CD4-positive, alpha-beta T cell (primary cell): Measurements from ENCODE around the gene SP140L. TPM values are rescaled to one million over a fixed set of nuclear protein-coding genes. Genes with fewer than 3 reads are reported as not detected.
"Not testable (repeated sequence)": the region's sequence is repeated elsewhere in the genome, so short reads cannot be mapped to it uniquely, and the experiment has no call there.

Experiments used
- ATAC-seq: fragments of 200-7000 bp; cut with Tn5 transposase; one replicate; pipeline ENCODE4 v1.10.0; 2022; ENCODE audit warnings: mild to moderate bottlenecking; ENCODE audit not compliant: poor library complexity
- CTCF ChIA-PET: fragments of 350-600 bp; sonication (Branson Sonifier 250); formaldehyde crosslinking; loops from one replicate; lab custom pipeline; 2021; ENCODE audit warnings: antibody characterized with exemption, inconsistent platforms; lab: Charles Lee
- POLR2A ChIA-PET: fragments of 350-600 bp; sonication (Branson Sonifier 250); formaldehyde crosslinking; loops from one replicate; lab custom pipeline; 2021; ENCODE audit warnings: antibody characterized with exemption, inconsistent platforms; lab: Charles Lee
- DNase-seq, 14 experiments: peaks; one replicate each; pipeline ENCODE4 v3.0.0-alpha.2; 2013 to 2020; ENCODE audit warnings: mixed read lengths in 2 of 14
- H3K27ac ChIP-seq, 2 donors: one replicate each; pipeline versions ENCODE4 v1.5.1 to v1.7.0; 2013; ENCODE audit warnings: low read length in 2 of 2, low read depth in 1 of 2, mild to moderate bottlenecking in 1 of 2
- H3K27me3 ChIP-seq, 2 experiments: 1 replicate in 1 of 2; 2 replicates in 1 of 2; pipeline versions ENCODE4 v1.6.1 to v1.7.0; 2013; ENCODE audit warnings: low read length in 2 of 2, control low read depth in 1 of 2, mild to moderate bottlenecking in 1 of 2, moderate library complexity in 1 of 2; ENCODE audit not compliant: insufficient read depth in 2 of 2, control insufficient read depth in 1 of 2
- H3K36me3 ChIP-seq: one replicate; pipeline ENCODE4 v1.6.1; 2013; ENCODE audit warnings: low read length, control low read depth; ENCODE audit not compliant: insufficient read depth
- H3K4me1 ChIP-seq: one replicate; pipeline ENCODE4 v1.6.1; 2013; ENCODE audit warnings: low read length, control low read depth; ENCODE audit not compliant: insufficient read depth
- H3K4me3 ChIP-seq: one replicate; pipeline ENCODE4 v1.5.1; 2013; ENCODE audit warnings: mild to moderate bottlenecking, low read length, moderate library complexity
- H3K9me3 ChIP-seq, 2 experiments: 1 replicate in 1 of 2; 2 replicates in 1 of 2; pipeline versions ENCODE4 v1.6.1 to v1.7.0; 2013; ENCODE audit warnings: low read length in 2 of 2, mild to moderate bottlenecking in 2 of 2, control low read depth in 1 of 2, moderate library complexity in 1 of 2; ENCODE audit not compliant: control insufficient read depth in 1 of 2, insufficient read depth in 1 of 2
- H3K27ac Mint-ChIP-seq: one replicate; pipeline ENCODE4 v1.8.0; 2020; ENCODE audit warnings: mixed read lengths
- H3K27me3 Mint-ChIP-seq: one replicate; pipeline ENCODE4 v1.8.0; 2021; ENCODE audit warnings: mixed read lengths
- H3K36me3 Mint-ChIP-seq: one replicate; pipeline ENCODE4 v1.8.0; 2021; ENCODE audit warnings: low read depth, mixed read lengths
- H3K4me1 Mint-ChIP-seq: one replicate; pipeline ENCODE4 v1.8.0; 2021; ENCODE audit warnings: low read depth, mixed read lengths
- H3K4me3 Mint-ChIP-seq: one replicate; pipeline ENCODE4 v1.8.0; 2020; ENCODE audit warnings: mild to moderate bottlenecking, mixed read lengths
- H3K9me3 Mint-ChIP-seq: one replicate; pipeline ENCODE4 v1.8.0; 2020; ENCODE audit warnings: mixed read lengths
- CTCF ChIP-seq: fragments of 200-600 bp; IDR thresholded peaks from one replicate; pipeline ENCODE4 v1.8.0; 2022; ENCODE audit warnings: antibody characterized with exemption, mild to moderate bottlenecking
- intact Hi-C, 2 experiments: fragments of 100-400 bp; cut with DNase I in 1 of 2; cut with micrococcal nuclease in 1 of 2; formaldehyde crosslinking; loops; one replicate each; pipeline versions ENCODE4 v1.15.1 to v1.9.0; 2023 to 2025; cut with DNase I, micrococcal nuclease
- total RNA-seq, 174 experiments: library from RNA in 2 of 174; stranded (reverse) in 2 of 174; gene quantifications; one replicate each; pipeline ENCODE4 v1.2.3 and lab custom pipeline; 2021 to 2026

Gene SP140L
- total RNA-seq, 2 experiments from 2014 or later, result 55.3 to 64.1 TPM

DNA sequence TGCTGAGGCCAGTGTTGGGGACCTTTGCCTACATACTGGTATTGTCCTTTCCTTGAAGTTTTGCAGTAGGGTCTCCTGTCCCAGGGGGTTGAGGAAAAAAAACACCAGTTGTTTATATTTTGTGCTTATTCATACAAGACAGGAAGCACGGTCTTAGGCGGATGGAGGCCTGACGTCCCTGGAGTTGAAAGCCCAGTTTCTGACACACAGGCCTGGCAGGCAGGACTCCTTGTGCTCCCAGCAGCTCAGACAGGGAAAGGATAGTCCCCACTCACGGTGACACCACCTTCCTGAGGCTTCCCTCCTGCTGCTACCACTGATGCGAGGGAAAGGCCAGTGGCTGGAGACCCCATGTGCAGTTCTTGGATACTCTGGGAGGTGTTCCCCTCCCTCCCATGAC is 73.5 kb downstream of the SP140L start:
- Histone ChIP-seq H3K36me3 (peaks cover 77% of the 10 kb centered on the region), H3K4me1 (no peaks in the 10 kb centered on the region), H3K4me3 (no peak overlapping the region), H3K27ac (no peak overlapping the region), H3K27me3 (no peaks in the 10 kb centered on the region), H3K9me3 (peaks cover 5 to 8% of the 10 kb centered on the region in 2 experiments)
- CTCF ChIA-PET, result no interaction called here
- no peak overlapping the region for H3K4me3 Mint-ChIP-seq
- POLR2A ChIA-PET, result no interaction called here
- no peaks in the 10 kb centered on the region for H3K27me3 Mint-ChIP-seq
- H3K36me3 Mint-ChIP-seq, result peaks cover 92% of the 10 kb centered on the region
- intact Hi-C loops, result no loop called here
- no peaks in the 10 kb centered on the region for H3K4me1 Mint-ChIP-seq
- no peak for TF ChIP-seq CTCF
- H3K27ac Mint-ChIP-seq, result no peak overlapping the region
- ATAC-seq (no peak), DNase-seq (no peak)
- peaks cover 2% of the 10 kb centered on the region for H3K9me3 Mint-ChIP-seq

GRCh38 chr2:230401026-230401425 is 74.0 kb downstream of the SP140L start:
- H3K27ac ChIP-seq, H3K9me3 ChIP-seq, H3K27ac Mint-ChIP-seq, H3K27me3 Mint-ChIP-seq, H3K4me3 Mint-ChIP-seq, DNase-seq, H3K4me1 ChIP-seq, H3K27me3 ChIP-seq, intact Hi-C loops, CTCF ChIA-PET, H3K4me3 ChIP-seq, ATAC-seq, H3K9me3 Mint-ChIP-seq, POLR2A ChIA-PET, H3K4me1 Mint-ChIP-seq: not testable (repeated sequence)
- H3K36me3 ChIP-seq, result peaks cover 77% of the 10 kb centered on the region
- peaks cover 92% of the 10 kb centered on the region for H3K36me3 Mint-ChIP-seq

GRCh38 chr2:230403746-230404145 is 76.8 kb downstream of the SP140L start:
- POLR2A ChIA-PET, result interaction anchor here (1.3 to 1.4 kb wide), 2 partner anchors 77 to 81 kb away, joined by 3 to 4 read pairs; partner anchors contain the start of gene SP140L

More at GRCh38 chr2:230403746-230404145, 76.8 kb downstream of the SP140L start:
- H3K27me3 Mint-ChIP-seq, result no peaks in the 10 kb centered on the region
- peaks cover 79% of the 10 kb centered on the region for H3K36me3 Mint-ChIP-seq
- no peak overlapping the region for H3K27ac Mint-ChIP-seq
- H3K9me3 Mint-ChIP-seq, result no peaks in the 10 kb centered on the region
- DNase-seq (no peak), ATAC-seq (no peak)
- intact Hi-C loops, result no loop called here
- CTCF ChIA-PET, result no interaction called here
- peaks cover 24% of the 10 kb centered on the region for H3K4me1 Mint-ChIP-seq
- no peak for TF ChIP-seq CTCF
- Histone ChIP-seq H3K27ac (no peak overlapping the region), H3K9me3 (no peaks in the 10 kb centered on the region), H3K27me3 (no peaks in the 10 kb centered on the region), H3K4me3 (no peak overlapping the region), H3K36me3 (peaks cover 65% of the 10 kb centered on the region), H3K4me1 (peaks cover 4% of the 10 kb centered on the region)
- no peak overlapping the region for H3K4me3 Mint-ChIP-seq
